H9 (cell line): ENCODE measurements around the gene RPS4Y1. TPM values are rescaled to one million over a fixed set of nuclear protein-coding genes. Genes with fewer than 3 reads are reported as not detected.

ENCODE experiments used
- DNase-seq: peaks from one replicate; pipeline ENCODE4 v3.0.0-alpha.2; 2017
- H2AFZ ChIP-seq: one replicate; pipeline ENCODE4 v1.6.1; 2013; ENCODE audit warnings: mild to moderate bottlenecking, low read length, control low read depth, moderate library complexity
- H2AK5ac ChIP-seq: 2 replicates; pipeline ENCODE4 v1.6.1; 2013; ENCODE audit warnings: low read length, control low read depth, mixed read lengths; ENCODE audit not compliant: insufficient read length
- H2BK120ac ChIP-seq: one replicate; pipeline ENCODE4 v1.6.1; 2013; ENCODE audit warnings: low read depth, mild to moderate bottlenecking, low read length, control low read depth, inconsistent platforms; ENCODE audit not compliant: poor library complexity, severe bottlenecking
- H2BK12ac ChIP-seq: 2 replicates; pipeline ENCODE4 v1.6.1; 2013; ENCODE audit warnings: low read length, control low read depth, mixed read lengths, low read depth; ENCODE audit not compliant: insufficient read length
- H2BK15ac ChIP-seq: 2 replicates; pipeline ENCODE4 v1.6.1; 2013; ENCODE audit warnings: low read depth, low read length, control low read depth
- H2BK20ac ChIP-seq: one replicate; pipeline ENCODE4 v1.6.1; 2013; ENCODE audit warnings: low read depth, mild to moderate bottlenecking, low read length, control low read depth, inconsistent platforms; ENCODE audit not compliant: poor library complexity, severe bottlenecking
- H2BK5ac ChIP-seq: 2 replicates; pipeline ENCODE4 v1.6.1; 2013; ENCODE audit warnings: low read length, control low read depth, mixed read lengths; ENCODE audit not compliant: insufficient read length
- H3K14ac ChIP-seq: 2 replicates; pipeline ENCODE4 v1.6.1; 2013; ENCODE audit warnings: low read length, control low read depth; ENCODE audit not compliant: insufficient read depth
- H3K18ac ChIP-seq: 2 replicates; pipeline ENCODE4 v1.6.1; 2013; ENCODE audit warnings: low read depth, mild to moderate bottlenecking, mixed read lengths, low read length, control low read depth; ENCODE audit not compliant: insufficient read length
- H3K23ac ChIP-seq: 2 replicates; pipeline ENCODE4 v1.6.1; 2013; ENCODE audit warnings: low read length, control low read depth, mixed read lengths, low read depth; ENCODE audit not compliant: insufficient read length
- H3K23me2 ChIP-seq: 2 replicates; pipeline ENCODE4 v1.6.1; 2013; ENCODE audit warnings: low read depth, mild to moderate bottlenecking, mixed read lengths, low read length, control low read depth; ENCODE audit not compliant: insufficient read length, poor library complexity, severe bottlenecking
- H3K27ac ChIP-seq: 2 replicates; pipeline ENCODE4 v1.5.1; 2013; ENCODE audit warnings: low read length, control low read depth, mixed read lengths, low read depth; ENCODE audit not compliant: insufficient read length
- H3K27me3 ChIP-seq: 2 replicates; pipeline ENCODE4 v1.6.1; 2013; ENCODE audit warnings: low read length, control low read depth, inconsistent platforms; ENCODE audit not compliant: insufficient read depth
- H3K4ac ChIP-seq: 2 replicates; pipeline ENCODE4 v1.6.1; 2013; ENCODE audit warnings: low read depth, mild to moderate bottlenecking, control low read depth, inconsistent platforms, low read length, moderate library complexity
- H3K4me1 ChIP-seq: 2 replicates; pipeline ENCODE4 v1.6.1; 2013; ENCODE audit warnings: low read length, control low read depth, inconsistent platforms; ENCODE audit not compliant: insufficient read depth
- H3K4me2 ChIP-seq: 2 replicates; pipeline ENCODE4 v1.6.1; 2013; ENCODE audit warnings: low read length, control low read depth, mixed read lengths; ENCODE audit not compliant: insufficient read length, insufficient read depth
- H3K56ac ChIP-seq: 2 replicates; pipeline ENCODE4 v1.6.1; 2013; ENCODE audit warnings: low read depth, mild to moderate bottlenecking, mixed read lengths, low read length, control low read depth; ENCODE audit not compliant: insufficient read length
- H3K79me1 ChIP-seq: 2 replicates; pipeline ENCODE4 v1.6.1; 2013; ENCODE audit warnings: low read depth, mild to moderate bottlenecking, moderate library complexity, low read length, control low read depth, inconsistent platforms; ENCODE audit not compliant: insufficient read depth, poor library complexity, severe bottlenecking
- H3K79me2 ChIP-seq: 2 replicates; pipeline ENCODE4 v1.6.1; 2013; ENCODE audit warnings: low read length, control low read depth, inconsistent platforms; ENCODE audit not compliant: insufficient read depth
- H3K9ac ChIP-seq: 2 replicates; pipeline ENCODE4 v1.6.1; 2013; ENCODE audit warnings: low read length, control low read depth, mixed read lengths; ENCODE audit not compliant: insufficient read length; ENCODE audit errors: extremely low read depth
- H3K9me3 ChIP-seq: one replicate; pipeline ENCODE4 v1.6.1; 2013; ENCODE audit warnings: low read depth, low read length, inconsistent platforms; ENCODE audit not compliant: control insufficient read depth
- H3T11ph ChIP-seq: one replicate; pipeline ENCODE4 v1.6.1; 2013; ENCODE audit warnings: mild to moderate bottlenecking, low read length, control low read depth, inconsistent platforms
- H4K20me1 ChIP-seq: one replicate; pipeline ENCODE4 v1.6.1; 2013; ENCODE audit not compliant: control insufficient read depth, insufficient read length, insufficient read depth
- H4K5ac ChIP-seq: 2 replicates; pipeline ENCODE4 v1.6.1; 2013; ENCODE audit warnings: low read depth, mild to moderate bottlenecking, mixed read lengths, low read length, control low read depth; ENCODE audit not compliant: insufficient read length
- H4K8ac ChIP-seq: replicated peaks from 2 replicates; pipeline ENCODE4 v1.6.1; 2013; ENCODE audit warnings: low read length, control low read depth, mixed read lengths, low read depth; ENCODE audit not compliant: insufficient read length
- H4K91ac ChIP-seq: 2 replicates; pipeline ENCODE4 v1.6.1; 2013; ENCODE audit warnings: low read depth, mild to moderate bottlenecking, moderate library complexity, mixed read lengths, low read length, control low read depth; ENCODE audit not compliant: insufficient read length
- H3K27ac Mint-ChIP-seq, 3 experiments: 2 replicates in 2 of 3; 3 replicates in 1 of 3; pipeline ENCODE4 v1.8.0; 2020 to 2021; ENCODE audit warnings: mixed read lengths in 3 of 3, mild to moderate bottlenecking in 1 of 3, moderate library complexity in 1 of 3
- H3K27me3 Mint-ChIP-seq: 2 replicates; pipeline ENCODE4 v1.8.0; 2021; ENCODE audit warnings: low read depth, mild to moderate bottlenecking, moderate library complexity, mixed read lengths
- H3K36me3 Mint-ChIP-seq, 3 experiments: 2 replicates in 2 of 3; 3 replicates in 1 of 3; pipeline ENCODE4 v1.8.0; 2020 to 2021; ENCODE audit warnings: low read depth in 3 of 3, mixed read lengths in 3 of 3; ENCODE audit not compliant: insufficient read depth in 1 of 3
- H3K4me1 Mint-ChIP-seq, 2 experiments: 2 replicates each; pipeline ENCODE4 v1.8.0; 2020; ENCODE audit warnings: mixed read lengths in 2 of 2
- H3K4me3 Mint-ChIP-seq, 2 experiments: 2 replicates in 1 of 2; 3 replicates in 1 of 2; pipeline ENCODE4 v1.8.0; 2020 to 2021; ENCODE audit warnings: mild to moderate bottlenecking in 2 of 2, mixed read lengths in 2 of 2, moderate library complexity in 1 of 2
- H3K9me3 Mint-ChIP-seq, 2 experiments: 2 replicates in 1 of 2; 3 replicates in 1 of 2; pipeline ENCODE4 v1.8.0; 2020; ENCODE audit warnings: mild to moderate bottlenecking in 2 of 2, mixed read lengths in 2 of 2, moderate library complexity in 1 of 2
- whole genome bisulfite sequencing: extraction: QIAGEN DNeasy Blood & Tissue Kit; methylation state at CpG from one replicate; pipeline ENCODE4 v1.1.7; 2013; ENCODE audit warnings: missing lambda C conversion rate, low lambda C conversion rate, mixed read lengths; ENCODE audit not compliant: insufficient read length; ENCODE audit errors: extremely low coverage; 5-methylcytosine and 5-hydroxymethylcytosine counted together
- total RNA-seq: library from RNA; stranded (reverse); gene quantifications from 2 replicates; pipeline ENCODE4 v1.2.1, GENCODE V29; 2021
- TF ChIP-seq, protein P1 (sequence below): fragments of 200-600 bp; sonication (generic); conservative IDR thresholded peaks from 3 replicates; pipeline ENCODE4 v1.8.0; 2021; ENCODE audit warnings: antibody characterized with exemption, mild to moderate bottlenecking

Gene RPS4Y1
- total RNA-seq, 1 experiment from 2014 or later = not detected

DNA sequence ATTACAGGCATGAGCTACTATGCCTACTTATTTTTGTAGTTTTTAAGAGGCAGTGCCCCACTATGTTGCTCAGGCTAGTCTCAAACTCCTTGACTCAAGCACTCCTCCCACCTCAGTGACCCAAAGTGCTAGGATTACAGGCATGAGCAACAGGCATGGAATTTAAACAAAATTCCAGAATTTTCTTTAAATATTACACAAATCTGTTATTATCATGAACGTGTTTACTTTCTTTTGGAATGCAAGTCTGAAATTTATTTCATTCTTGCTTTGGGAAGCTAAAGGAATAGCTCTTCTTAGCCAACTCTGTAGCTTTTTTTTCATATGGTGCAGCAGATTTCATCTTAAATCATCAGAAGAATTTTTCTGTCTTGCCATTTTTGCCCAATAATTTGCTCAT, 66.0 kb downstream of the RPS4Y1 start:
- WGBS = no CpG with 5 or more reads among the region's 1 CpG

More for the DNA sequence above, 66.0 kb downstream of the RPS4Y1 start:
- Histone ChIP-seq H2BK5ac (no peak overlapping the region), H2BK12ac (no peak overlapping the region), H3K4ac (no peak overlapping the region), H4K91ac (no peak overlapping the region), H3K14ac (no peak overlapping the region), H3K79me1 (no peaks in the 10 kb centered on the region), H2BK120ac (no peak overlapping the region), H3K79me2 (no peaks in the 10 kb centered on the region), H3K27ac (no peak overlapping the region), H2BK20ac (no peak overlapping the region), H2BK15ac (no peak overlapping the region), H3K56ac (no peak overlapping the region), H3K9ac (no peak overlapping the region), H3K23me2 (no peaks in the 10 kb centered on the region), H3K27me3 (no peaks in the 10 kb centered on the region), H4K20me1 (no peaks in the 10 kb centered on the region), H3K4me2 (no peak overlapping the region), H3K9me3 (no peaks in the 10 kb centered on the region), H3T11ph (no peak overlapping the region), H2AFZ (no peak overlapping the region), H4K5ac (no peak overlapping the region), H3K4me1 (no peaks in the 10 kb centered on the region), H4K8ac (no peak overlapping the region), H2AK5ac (no peak overlapping the region), H3K23ac (no peak overlapping the region), H3K18ac (no peak overlapping the region)
- Mint-ChIP-seq H3K27me3 (no peaks in the 10 kb centered on the region), H3K9me3 (no peaks in the 10 kb centered on the region), H3K36me3 (no peaks in the 10 kb centered on the region), H3K4me3 (no peak overlapping the region), H3K27ac (no peak overlapping the region), H3K4me1 (no peaks in the 10 kb centered on the region)
- no peak for DNase-seq
- TF ChIP-seq, protein P1, sequence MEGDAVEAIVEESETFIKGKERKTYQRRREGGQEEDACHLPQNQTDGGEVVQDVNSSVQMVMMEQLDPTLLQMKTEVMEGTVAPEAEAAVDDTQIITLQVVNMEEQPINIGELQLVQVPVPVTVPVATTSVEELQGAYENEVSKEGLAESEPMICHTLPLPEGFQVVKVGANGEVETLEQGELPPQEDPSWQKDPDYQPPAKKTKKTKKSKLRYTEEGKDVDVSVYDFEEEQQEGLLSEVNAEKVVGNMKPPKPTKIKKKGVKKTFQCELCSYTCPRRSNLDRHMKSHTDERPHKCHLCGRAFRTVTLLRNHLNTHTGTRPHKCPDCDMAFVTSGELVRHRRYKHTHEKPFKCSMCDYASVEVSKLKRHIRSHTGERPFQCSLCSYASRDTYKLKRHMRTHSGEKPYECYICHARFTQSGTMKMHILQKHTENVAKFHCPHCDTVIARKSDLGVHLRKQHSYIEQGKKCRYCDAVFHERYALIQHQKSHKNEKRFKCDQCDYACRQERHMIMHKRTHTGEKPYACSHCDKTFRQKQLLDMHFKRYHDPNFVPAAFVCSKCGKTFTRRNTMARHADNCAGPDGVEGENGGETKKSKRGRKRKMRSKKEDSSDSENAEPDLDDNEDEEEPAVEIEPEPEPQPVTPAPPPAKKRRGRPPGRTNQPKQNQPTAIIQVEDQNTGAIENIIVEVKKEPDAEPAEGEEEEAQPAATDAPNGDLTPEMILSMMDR = no peak
